ENCODE results near the gene VAV3. TPM values are rescaled to one million over a fixed set of nuclear protein-coding genes. Genes with fewer than 3 reads are reported as not detected.

Gene VAV3
- total and polyA plus RNA-seq, 10 of the 15 experiments (the other 5 are each of a cell fraction or from before 2014, with no cell fraction given) = 0.84 to 5.5 (median 3.4) TPM

DNA sequence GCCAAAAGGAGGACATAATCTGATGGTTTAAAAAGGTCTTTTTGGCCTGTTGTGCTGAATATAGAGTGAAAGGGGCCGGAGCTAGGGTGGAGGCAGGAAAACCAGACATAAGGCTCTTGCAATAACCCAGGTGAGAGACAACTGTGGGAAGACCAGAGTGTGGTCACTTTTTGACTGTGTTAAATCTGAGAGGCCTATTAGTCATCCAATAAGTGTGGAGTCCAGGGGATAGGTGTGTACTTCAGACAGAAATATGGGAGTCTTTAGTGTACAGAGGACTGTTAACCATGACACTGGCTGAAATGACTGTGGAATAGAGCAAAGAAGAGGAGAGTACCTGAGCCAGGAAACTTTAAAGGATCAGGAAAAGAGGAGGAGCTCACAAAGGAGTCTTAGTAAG lies 89.3 kb downstream of the VAV3 start:
- 63% methylated on average over 1 of the region's 1 CpG for WGBS (ENCODE audit: insufficient coverage, insufficient replicate concordance, low lambda C conversion rate, missing lambda C conversion rate)
- Histone ChIP-seq H3K27me3 (replicated peaks in 1 of 2; ENCODE audit: control insufficient read depth in 2 of 2, insufficient read depth in 2 of 2, low read length in 1 of 2) (no peaks in the 10 kb centered on the region), H3K4me1 (ENCODE audit: control insufficient read depth, insufficient read depth, low read length) (peaks cover 48% of the 10 kb centered on the region), H3K4me2 (ENCODE audit: control insufficient read depth, insufficient read depth) (no peak overlapping the region), H3K27ac (ENCODE audit: control insufficient read depth, insufficient read depth) (0 out of 2 replicates have a peak overlapping the region, but pooled peaks have one; percentile 34), H3K4me3 (no peak overlapping the region), H3K79me2 (ENCODE audit: control insufficient read depth, insufficient read depth, low read length) (no peaks in the 10 kb centered on the region), H2AFZ (ENCODE audit: control insufficient read depth, low read depth, low read length) (no peak overlapping the region), H3K9ac (ENCODE audit: control insufficient read depth, insufficient read depth, low read length) (no peak overlapping the region), H4K20me1 (ENCODE audit: control insufficient read depth, insufficient read depth) (no peaks in the 10 kb centered on the region), H3K36me3 (ENCODE audit: control insufficient read depth in 2 of 2, insufficient read depth in 2 of 2, low read length in 1 of 2) (no peaks in the 10 kb centered on the region), H3K9me3 (replicated peaks; ENCODE audit: control insufficient read depth, insufficient read depth, low read length) (peaks cover 3% of the 10 kb centered on the region; the same call in 2 of the 3 replicates)
- intact Hi-C loops (cut with micrococcal nuclease; ENCODE audit: unreplicated experiment) (loop anchor here (2.0 to 5.0 kb wide), 2 partner anchors 59 to 88 kb away; no protein-coding TSS in a partner anchor), in situ Hi-C loops (cut with MboI) (no loop called here)
- TF ChIP-seq RUNX3 (IDR thresholded peaks at IDR 0.05; ENCODE audit: low read length) (peak; percentile 34; the same call in 1 of the 2 replicates), RFX5 (IDR thresholded peaks at IDR 0.05; ENCODE audit: low read depth, low read length) (no peak), LARP7 (IDR thresholded peaks at IDR 0.05) (no peak)
- no peak for DNase-seq (ENCODE audit: low read depth, low spot score)
- ATAC-seq = peak; percentile 13; the same call in 2 of the 3 replicates
- FAIRE-seq = no peak
- SMC1A ChIA-PET (ENCODE audit: uncharacterized antibody, unreplicated experiment) = no interaction called here
- POLR2A ChIA-PET = no interaction called here
- CTCF ChIA-PET = interaction anchor here (0.5 kb wide), 1 partner anchor 767 kb away, joined by 4 read pairs; no protein-coding TSS in a partner anchor
- RAD21 ChIA-PET (ENCODE audit: unreplicated experiment) = no interaction called here
- no TSS peak for BruUV-seq (replicated peaks)

DNA sequence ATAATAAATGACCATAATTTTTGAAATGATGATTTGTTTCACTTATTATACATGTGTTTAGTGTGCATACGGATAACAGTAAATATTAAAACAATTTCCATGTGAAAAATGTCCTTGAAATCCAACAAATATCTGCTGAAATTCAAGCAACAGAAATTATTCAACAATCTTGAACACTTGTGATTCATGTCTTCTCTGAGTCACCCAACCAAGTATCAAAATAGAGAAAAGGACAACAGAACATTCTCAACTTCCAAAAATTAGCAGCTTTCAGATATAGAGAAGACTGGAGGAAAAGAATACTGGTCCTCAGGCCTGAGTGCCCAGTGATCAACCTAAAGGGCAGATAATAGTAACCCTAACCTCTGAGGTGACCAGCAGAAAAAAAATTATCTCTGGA lies 90.8 kb downstream of the VAV3 start:
- RAD21 ChIA-PET (ENCODE audit: unreplicated experiment) = interaction anchor here (1.3 kb wide), 1 partner anchor 89 kb away, joined by 3 read pairs; no protein-coding TSS in a partner anchor
- in situ Hi-C loops (cut with MboI) = no loop called here
- WGBS (ENCODE audit: insufficient coverage, insufficient replicate concordance, low lambda C conversion rate, missing lambda C conversion rate) = 4% methylated on average over 1 of the region's 1 CpG
- intact Hi-C loops (cut with micrococcal nuclease; ENCODE audit: unreplicated experiment) = no loop called here
- TF ChIP-seq NRF1 (conservative IDR thresholded peaks at IDR 0.05; ENCODE audit: low read depth, low read length) (no peak), MYB (IDR thresholded peaks at IDR 0.05; ENCODE audit: borderline replicate concordance, low read depth, low read length) (no peak), GABPA (IDR thresholded peaks at IDR 0.05; ENCODE audit: low read depth) (no peak)
- H2AFZ ChIP-seq (ENCODE audit: control insufficient read depth, low read depth, low read length) = no peak overlapping the region
- H3K9ac ChIP-seq (ENCODE audit: control insufficient read depth, insufficient read depth, low read length) = no peak overlapping the region
- ATAC-seq (no peak), DNase-seq (ENCODE audit: low read depth, low spot score) (no peak), FAIRE-seq (no peak)
- H4K20me1 ChIP-seq (ENCODE audit: control insufficient read depth, insufficient read depth) = no peaks in the 10 kb centered on the region
- no peak overlapping the region for H3K4me3 ChIP-seq
- peaks cover 3% of the 10 kb centered on the region; the same call in 2 of the 3 replicates for H3K9me3 ChIP-seq (replicated peaks; ENCODE audit: control insufficient read depth, insufficient read depth, low read length)
- SMC1A ChIA-PET (ENCODE audit: uncharacterized antibody, unreplicated experiment) = interaction anchor here (0.6 to 2.0 kb wide), 5 partner anchors 9 to 80 kb away, joined by 4 to 7 read pairs (median 6); no protein-coding TSS in a partner anchor
- no peaks in the 10 kb centered on the region for H3K36me3 ChIP-seq (ENCODE audit: control insufficient read depth in 2 of 2, insufficient read depth in 2 of 2, low read length in 1 of 2)
- H3K79me2 ChIP-seq (ENCODE audit: control insufficient read depth, insufficient read depth, low read length) = no peaks in the 10 kb centered on the region
- POLR2A ChIA-PET = no interaction called here
- CTCF ChIA-PET = interaction anchor here (2.1 kb wide), 1 partner anchor 57 kb away, joined by 5 read pairs; no protein-coding TSS in a partner anchor
- H3K27ac ChIP-seq (ENCODE audit: control insufficient read depth, insufficient read depth) = no peak overlapping the region
- peaks cover 49% of the 10 kb centered on the region for H3K4me1 ChIP-seq (ENCODE audit: control insufficient read depth, insufficient read depth, low read length)
- BruUV-seq (replicated peaks) = no TSS peak
- H3K4me2 ChIP-seq (ENCODE audit: control insufficient read depth, insufficient read depth) = no peak overlapping the region
- no peaks in the 10 kb centered on the region for H3K27me3 ChIP-seq (replicated peaks in 1 of 2; ENCODE audit: control insufficient read depth in 2 of 2, insufficient read depth in 2 of 2, low read length in 1 of 2)

All from GM12878 (cell line).